HTERT RPE-1 (cell line): ENCODE data around the gene TECPR2.
"Not testable (repeated sequence)": the region's sequence is repeated elsewhere in the genome, so short reads cannot be mapped to it uniquely, and the experiment has no call there.

Source experiments
- in situ Hi-C: fragments of 300-500 bp; cut with MboI; formaldehyde crosslinking; loops from 4 replicates; pipeline ENCODE4 v1.14.3; 2020; ENCODE audit warnings: low sequenced_read_pairs

TECPR2 gene

GRCh38 chr14:102545461-102546265, 182.9 kb downstream of the TECPR2 start:
- in situ Hi-C loops = no loop called here

- in situ Hi-C loops = no loop called here
Measured at GRCh38 chr14:102548616-102549240, 186.0 kb downstream of the TECPR2 start.

- in situ Hi-C loops = not testable (repeated sequence)
Measured at GRCh38 chr14:102550927-102551401, 188.2 kb downstream of the TECPR2 start.
